Endothelial cell of umbilical vein (primary cell): Measurements from ENCODE around the gene LMBRD1. TPM values are rescaled to one million over a fixed set of nuclear protein-coding genes. Genes with fewer than 3 reads are reported as not detected.
"Not testable (repeated sequence)": the region's sequence is repeated elsewhere in the genome, so short reads cannot be mapped to it uniquely, and the experiment has no call there.

Source experiments
- BruUV-seq: library from RNA; stranded (reverse); fragments of 400-500 nt; replicated peaks from 2 replicates; lab custom pipeline; 2021; lab: Mats Ljungman, UMichigan
- CTCF ChIA-PET: fragments of 300-600, 350-600 bp; sonication (Branson Sonifier 250); formaldehyde crosslinking; loops from one replicate; lab custom pipeline; 2021; ENCODE audit warnings: antibody characterized with exemption, inconsistent platforms; lab: Charles Lee
- POLR2A ChIA-PET: fragments of 300-600, 350-600 bp; sonication (Branson Sonifier 250); formaldehyde crosslinking; loops from one replicate; lab custom pipeline; 2021; ENCODE audit warnings: antibody characterized with exemption, inconsistent platforms; lab: Charles Lee
- DNase-seq: peaks from one replicate; pipeline ENCODE4 v3.0.0-alpha.2; 2011; ENCODE audit warnings: low read depth, low spot score
- FAIRE-seq: peaks from 2 replicates; lab custom pipeline; 2011; peaks lifted over from hg19 to GRCh38; lab: Jason Lieb, UNC
- H2AFZ ChIP-seq: 2 replicates; pipeline ENCODE4 v1.6.0; 2012; ENCODE audit warnings: low read depth, low read length, control low read depth, inconsistent platforms
- H3K27ac ChIP-seq: 2 replicates; pipeline ENCODE4 v1.5.1; 2011; ENCODE audit warnings: low read depth, mild to moderate bottlenecking, control low read depth, low read length, moderate library complexity; ENCODE audit not compliant: insufficient read depth
- H3K27me3 ChIP-seq, 2 experiments: 2 replicates each; pipeline versions ENCODE4 v1.6.0 to v1.6.1; 2011; ENCODE audit warnings: low read length in 2 of 2, mixed read lengths in 1 of 2; ENCODE audit not compliant: control insufficient read depth in 2 of 2, insufficient read depth in 2 of 2
- H3K36me3 ChIP-seq, 2 experiments: 2 replicates in 1 of 2; 3 replicates in 1 of 2; pipeline ENCODE4 v1.5.1; 2011; ENCODE audit warnings: low read length in 2 of 2, mild to moderate bottlenecking in 1 of 2, moderate library complexity in 1 of 2; ENCODE audit not compliant: control insufficient read depth in 2 of 2, insufficient read depth in 2 of 2; ENCODE audit errors: extremely low read depth in 1 of 2
- H3K4me1 ChIP-seq: 3 replicates; pipeline ENCODE4 v1.5.1; 2011; ENCODE audit warnings: mild to moderate bottlenecking, low read length; ENCODE audit not compliant: control insufficient read depth, insufficient read depth; ENCODE audit errors: extremely low read depth
- H3K4me2 ChIP-seq: 2 replicates; pipeline ENCODE4 v1.6.1; 2011; ENCODE audit warnings: low read length, control low read depth, mixed read lengths; ENCODE audit not compliant: insufficient read depth
- H3K4me3 ChIP-seq, 3 experiments: fragments of 200-600 bp in 1 of 3; sonication (generic), shearing (Covaris generic) in 1 of 3; replicated peaks in 1 of 3; 2 replicates each; pipeline ENCODE4 v1.5.1; 2011 to 2016; ENCODE audit warnings: control low read depth in 3 of 3, low read length in 3 of 3, mild to moderate bottlenecking in 2 of 3, inconsistent platforms in 1 of 3, low read depth in 1 of 3, moderate library complexity in 1 of 3; ENCODE audit not compliant: insufficient read depth in 1 of 3
- H3K79me2 ChIP-seq: 2 replicates; pipeline ENCODE4 v1.6.0; 2012; ENCODE audit warnings: low read length, inconsistent platforms; ENCODE audit not compliant: control insufficient read depth, insufficient read depth
- H3K9ac ChIP-seq: replicated peaks from 2 replicates; pipeline ENCODE3; 2011; ENCODE audit warnings: low read length, control low read depth; ENCODE audit not compliant: insufficient read depth; ENCODE audit errors: extremely low read depth
- H3K9me1 ChIP-seq: replicated peaks from 3 replicates; pipeline ENCODE4 v1.6.0; 2011; ENCODE audit warnings: mild to moderate bottlenecking, low read length; ENCODE audit not compliant: control insufficient read depth, insufficient read depth; ENCODE audit errors: extremely low read depth
- H3K9me3 ChIP-seq: replicated peaks from 2 replicates; pipeline ENCODE4 v1.5.1; 2012; ENCODE audit warnings: low read length, inconsistent platforms; ENCODE audit not compliant: control insufficient read depth, insufficient read depth
- H4K20me1 ChIP-seq: replicated peaks from 2 replicates; pipeline ENCODE3; 2011; ENCODE audit warnings: mild to moderate bottlenecking, low read length; ENCODE audit not compliant: control insufficient read depth, insufficient read depth; ENCODE audit errors: extremely low read depth
- CTCF ChIP-seq, 2 donors: IDR thresholded peaks; 1 replicate in 1 of 2; 2 replicates in 1 of 2; pipeline ENCODE4 v1.5.1; 2011; ENCODE audit warnings: low read length in 2 of 2, mild to moderate bottlenecking in 2 of 2, moderate library complexity in 2 of 2, control low read depth in 1 of 2, inconsistent platforms in 1 of 2, low read depth in 1 of 2; ENCODE audit not compliant: insufficient read depth in 1 of 2; ENCODE audit errors: extremely low read depth in 1 of 2
- EZH2 ChIP-seq: IDR thresholded peaks from 2 replicates; pipeline ENCODE4 v1.6.1; 2012; ENCODE audit warnings: borderline replicate concordance, low read depth, mild to moderate bottlenecking, moderate library complexity, low read length, inconsistent platforms; ENCODE audit not compliant: severe bottlenecking
- FOS ChIP-seq: IDR thresholded peaks from 2 replicates; pipeline ENCODE4 v1.6.1; 2011; ENCODE audit warnings: mild to moderate bottlenecking, low read length, moderate library complexity, borderline replicate concordance; ENCODE audit not compliant: insufficient read depth
- GATA2 ChIP-seq: IDR thresholded peaks from 2 replicates; pipeline ENCODE4 v1.7.0; 2011; ENCODE audit warnings: low read depth, mild to moderate bottlenecking, moderate library complexity, mixed read lengths, low read length; ENCODE audit not compliant: insufficient read length, insufficient read depth
- JUN ChIP-seq: IDR thresholded peaks from 2 replicates; pipeline ENCODE4 v1.6.1; 2011; ENCODE audit warnings: borderline replicate concordance, low read depth; ENCODE audit not compliant: insufficient read length, insufficient read depth
- MAX ChIP-seq: IDR thresholded peaks from 2 replicates; pipeline ENCODE4 v1.6.1; 2011; ENCODE audit not compliant: insufficient read depth, insufficient read length
- MYC ChIP-seq: IDR thresholded peaks from one replicate; pipeline ENCODE4 v1.6.1; 2011; ENCODE audit warnings: mild to moderate bottlenecking, low read depth, low read length
- POLR2A ChIP-seq: IDR thresholded peaks from 2 replicates; pipeline ENCODE4 v1.6.1; 2012; ENCODE audit warnings: low read depth, mild to moderate bottlenecking, control low read depth, low read length
- POLR2AphosphoS5 ChIP-seq: IDR thresholded peaks from 2 replicates; pipeline ENCODE4 v1.6.1; 2012; ENCODE audit warnings: low read depth, mild to moderate bottlenecking, control low read depth, low read length, moderate library complexity; ENCODE audit not compliant: insufficient read depth
- dilution Hi-C: fragments of 300-500 bp; cut with MboI; formaldehyde crosslinking; loops from one replicate; pipeline ENCODE4 v1.15.0; 2019; ENCODE audit warnings: low sequenced_read_pairs; ENCODE audit not compliant: extremely low pct_ligation_motif_present
- intact Hi-C: fragments of 100-400 bp; cut with micrococcal nuclease; formaldehyde crosslinking; loops from one replicate; pipeline ENCODE4 v1.10.0; 2022
- polyA plus RNA-seq, 4 experiments: library from polyadenylated mRNA; depleted of rRNA in 3 of 4; stranded (reverse) in 3 of 4; unstranded in 1 of 4; fragments of >200 nt; gene quantifications; 2 replicates each; pipeline versions ENCODE4 v1.2.1 to v1.2.3, GENCODE V29; 2011 to 2012; ENCODE audit warnings: missing spikeins in 1 of 4
- total RNA-seq: library from RNA; stranded (reverse); gene quantifications from 2 replicates; pipeline ENCODE4 v1.2.3, GENCODE V29; 2021

LMBRD1 gene
- total and polyA plus RNA-seq, 2 donors (not counting 3 experiments of a cell fraction or from before 2014, with no cell fraction given): 9.8 to 14.6 TPM

GRCh38 chr6:69801225-69801624, 4.4 kb upstream of the LMBRD1 start:
- no peaks in the 10 kb centered on the region for H3K9me1 ChIP-seq
- H4K20me1 ChIP-seq: no peaks in the 10 kb centered on the region
- no peaks in the 10 kb centered on the region for H3K36me3 ChIP-seq
- DNase-seq: no peak
- BruUV-seq: no TSS peak
- POLR2A ChIA-PET: no interaction called here
- no peak for TF ChIP-seq EZH2
- no peak for TF ChIP-seq MYC
- TF ChIP-seq FOS: no peak
- no peak for TF ChIP-seq JUN
- TF ChIP-seq POLR2A: no peak
- no peak for TF ChIP-seq CTCF (IDR thresholded peaks at IDR 0.05; ENCODE audit: extremely low read depth in 1 of 2, insufficient read depth in 1 of 2, low read depth in 1 of 2, low read length in 2 of 2)
- TF ChIP-seq MAX: no peak
- TF ChIP-seq GATA2: no peak
- TF ChIP-seq POLR2AphosphoS5: no peak
- no peaks in the 10 kb centered on the region for H3K27me3 ChIP-seq
- no peaks in the 10 kb centered on the region for H3K9me3 ChIP-seq
- no peak overlapping the region for H3K4me2 ChIP-seq
- H3K4me1 ChIP-seq: no peaks in the 10 kb centered on the region
- H3K27ac ChIP-seq: no peak overlapping the region
- intact Hi-C loops: no loop called here
- H3K9ac ChIP-seq: no peak overlapping the region
- FAIRE-seq: no peak
- no peak overlapping the region for H3K4me3 ChIP-seq
- no peak overlapping the region for H2AFZ ChIP-seq
- dilution Hi-C loops: no loop called here
- H3K79me2 ChIP-seq: no peaks in the 10 kb centered on the region
- CTCF ChIA-PET: no interaction called here

- H3K4me1 ChIP-seq, H3K27me3 ChIP-seq, H3K4me3 ChIP-seq, H2AFZ ChIP-seq, H3K27ac ChIP-seq, BruUV-seq, H3K79me2 ChIP-seq, POLR2A ChIA-PET, dilution Hi-C loops, H4K20me1 ChIP-seq, H3K36me3 ChIP-seq, H3K9me3 ChIP-seq, DNase-seq, intact Hi-C loops, H3K9me1 ChIP-seq, H3K4me2 ChIP-seq, FAIRE-seq, CTCF ChIA-PET, H3K9ac ChIP-seq: not testable (repeated sequence)
These were observed 2.0 kb upstream of the LMBRD1 start for GRCh38 chr6:69798796-69799195.
